Transverse colon (tissue), 4 donors: ENCODE results near the gene RASSF3. TPM values are rescaled to one million over a fixed set of nuclear protein-coding genes. Genes with fewer than 3 reads are reported as not detected.

Experiments
- DNase-seq: peaks from one replicate; pipeline ENCODE4 v3.0.0-alpha.2; 2019
- H3K27ac ChIP-seq, 4 donors: fragments of 200-600 bp; sonication (generic); 2 replicates each; pipeline ENCODE4 v1.5.1; 2016 to 2018; ENCODE audit warnings: inconsistent platforms in 4 of 4
- H3K27me3 ChIP-seq: fragments of 200-600 bp; sonication (generic); 2 replicates; pipeline ENCODE4 v1.5.1; 2017; ENCODE audit warnings: inconsistent platforms
- H3K36me3 ChIP-seq, 4 donors: fragments of 200-600 bp; sonication (generic); 2 replicates each; pipeline ENCODE4 v1.5.1; 2017 to 2019; ENCODE audit warnings: inconsistent platforms in 4 of 4
- H3K4me1 ChIP-seq, 4 donors: fragments of 200-600 bp; sonication (generic); 2 replicates each; pipeline ENCODE4 v1.5.1; 2017 to 2020; ENCODE audit warnings: inconsistent platforms in 4 of 4
- H3K4me3 ChIP-seq, 4 donors: fragments of 200-600 bp; sonication (generic); 1 replicate in 1 of 4; 2 replicates in 3 of 4; pipeline versions ENCODE4 v1.5.1 to v1.6.1; 2017 to 2019; ENCODE audit warnings: inconsistent platforms in 4 of 4
- H3K9me3 ChIP-seq, 2 donors: fragments of 200-600 bp; sonication (generic); 2 replicates each; pipeline ENCODE4 v1.5.1; 2017 to 2019; ENCODE audit warnings: inconsistent platforms in 2 of 2
- EP300 ChIP-seq: sonication (generic); formaldehyde crosslinking; IDR thresholded peaks from one replicate; pipeline ENCODE4 v1.6.1; 2017; ENCODE audit warnings: antibody characterized with exemption, low read depth
- POLR2A ChIP-seq: fragments of 450-650 bp; IDR thresholded peaks from one replicate; pipeline ENCODE4 v1.6.1; 2016; ENCODE audit warnings: antibody characterized with exemption, mild to moderate bottlenecking, moderate library complexity
- POLR2AphosphoS5 ChIP-seq, 3 donors: sonication (generic); formaldehyde crosslinking; IDR thresholded peaks; one replicate each; pipeline ENCODE4 v1.6.1; 2016; ENCODE audit warnings: antibody characterized with exemption in 3 of 3
- WGBS, 2 donors: methylation state at CpG; one replicate each; pipeline ENCODE4 v1.1.5; 2018; ENCODE audit warnings: low coverage in 1 of 2; 5-methylcytosine and 5-hydroxymethylcytosine counted together
- in situ Hi-C, 4 donors: fragments of 200-750 bp; cut with MboI; loops; one replicate each; pipeline versions ENCODE4 v1.15.0 to v1.15.1; 2017; ENCODE audit warnings: low sequenced_read_pairs in 3 of 4, low pct_ligation_motif_present in 1 of 4, low pct_unique_long_range_greater_than_20kb in 1 of 4
- intact Hi-C: fragments of 100-400 bp; cut with DNase I; formaldehyde crosslinking; loops from one replicate; pipeline ENCODE4 v1.15.1; 2023; ENCODE audit warnings: low total_unique reads
- total RNA-seq, 4 donors: library from RNA; depleted of rRNA; stranded (reverse); fragments of >200 nt; gene quantifications; one replicate each; pipeline ENCODE4 v1.1.0, GENCODE V29; 2016
- TF ChIP-seq, protein P1 (sequence below), 5 experiments: fragments of 200-600 bp in 3 of 5; fragments of 450-650 bp in 2 of 5; sonication (generic) in 3 of 5; IDR thresholded peaks; 1 replicate in 2 of 5; 2 replicates in 3 of 5; pipeline ENCODE4 v1.5.1; 2016 to 2017; ENCODE audit warnings: antibody characterized with exemption in 5 of 5, inconsistent platforms in 3 of 5, mild to moderate bottlenecking in 2 of 5, moderate library complexity in 1 of 5

RASSF3 gene
- total RNA-seq, 4 donors from 2014 or later = 41.6 to 83.2 (median 62.5) TPM

DNA sequence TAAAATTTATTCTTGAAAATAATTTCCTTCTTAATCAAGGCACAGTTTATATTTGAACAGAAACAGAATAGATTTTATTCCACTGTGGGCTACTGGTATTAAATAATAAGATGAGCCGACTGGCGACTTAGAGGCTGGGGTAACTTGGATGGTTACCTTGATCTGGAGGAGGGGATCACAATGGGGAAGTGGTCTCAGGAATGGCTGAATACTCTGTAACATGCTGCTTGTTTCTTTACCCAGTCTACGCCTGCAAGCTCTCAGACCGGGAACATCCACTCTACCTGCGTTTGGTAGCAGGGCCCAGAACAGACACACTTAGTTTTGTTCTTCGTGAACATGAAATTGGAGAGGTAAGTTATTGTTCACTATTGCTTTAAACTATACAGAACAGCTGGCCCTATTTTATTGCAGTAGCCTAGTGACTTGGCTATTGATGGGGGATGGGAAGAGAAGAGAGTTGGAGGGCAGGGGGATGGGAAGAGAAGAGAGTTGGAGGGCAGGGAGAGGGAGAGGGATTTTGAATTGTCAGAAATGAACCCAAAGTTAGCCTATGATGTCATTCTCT, 81.0 kb downstream of the RASSF3 start:
- no peaks in the 10 kb centered on the region for H3K27me3 ChIP-seq
- no peaks in the 10 kb centered on the region for H3K9me3 ChIP-seq
- WGBS, 2 donors = 85 to 88% methylated on average over 5 to 6 of the region's 6 CpGs
- no peak for DNase-seq
- in situ Hi-C loops = loop anchor here in 2 of 4 donors (10.0 kb wide), 2 partner anchors 87 to 137 kb away; no protein-coding TSS in a partner anchor
- H3K4me3 ChIP-seq = no peak overlapping the region
- H3K27ac ChIP-seq = peak overlapping the region in 1 of 4 donors; percentile 38
- peaks cover 0 to 13% (median 0%) of the 10 kb centered on the region in 4 donors for H3K36me3 ChIP-seq
- intact Hi-C loops = loop anchor here (5.0 kb wide), 1 partner anchor 79 kb away; the partner anchor contains the start of gene RASSF3
- H3K4me1 ChIP-seq = peaks cover 5 to 52% (median 20%) of the 10 kb centered on the region in 4 donors
- no peak for TF ChIP-seq POLR2AphosphoS5 (IDR thresholded peaks at IDR 0.05)
- TF ChIP-seq EP300 = no peak
- TF ChIP-seq POLR2A = no peak
- TF ChIP-seq, protein P1, sequence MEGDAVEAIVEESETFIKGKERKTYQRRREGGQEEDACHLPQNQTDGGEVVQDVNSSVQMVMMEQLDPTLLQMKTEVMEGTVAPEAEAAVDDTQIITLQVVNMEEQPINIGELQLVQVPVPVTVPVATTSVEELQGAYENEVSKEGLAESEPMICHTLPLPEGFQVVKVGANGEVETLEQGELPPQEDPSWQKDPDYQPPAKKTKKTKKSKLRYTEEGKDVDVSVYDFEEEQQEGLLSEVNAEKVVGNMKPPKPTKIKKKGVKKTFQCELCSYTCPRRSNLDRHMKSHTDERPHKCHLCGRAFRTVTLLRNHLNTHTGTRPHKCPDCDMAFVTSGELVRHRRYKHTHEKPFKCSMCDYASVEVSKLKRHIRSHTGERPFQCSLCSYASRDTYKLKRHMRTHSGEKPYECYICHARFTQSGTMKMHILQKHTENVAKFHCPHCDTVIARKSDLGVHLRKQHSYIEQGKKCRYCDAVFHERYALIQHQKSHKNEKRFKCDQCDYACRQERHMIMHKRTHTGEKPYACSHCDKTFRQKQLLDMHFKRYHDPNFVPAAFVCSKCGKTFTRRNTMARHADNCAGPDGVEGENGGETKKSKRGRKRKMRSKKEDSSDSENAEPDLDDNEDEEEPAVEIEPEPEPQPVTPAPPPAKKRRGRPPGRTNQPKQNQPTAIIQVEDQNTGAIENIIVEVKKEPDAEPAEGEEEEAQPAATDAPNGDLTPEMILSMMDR (IDR thresholded peaks at IDR 0.05) = no peak

DNA sequence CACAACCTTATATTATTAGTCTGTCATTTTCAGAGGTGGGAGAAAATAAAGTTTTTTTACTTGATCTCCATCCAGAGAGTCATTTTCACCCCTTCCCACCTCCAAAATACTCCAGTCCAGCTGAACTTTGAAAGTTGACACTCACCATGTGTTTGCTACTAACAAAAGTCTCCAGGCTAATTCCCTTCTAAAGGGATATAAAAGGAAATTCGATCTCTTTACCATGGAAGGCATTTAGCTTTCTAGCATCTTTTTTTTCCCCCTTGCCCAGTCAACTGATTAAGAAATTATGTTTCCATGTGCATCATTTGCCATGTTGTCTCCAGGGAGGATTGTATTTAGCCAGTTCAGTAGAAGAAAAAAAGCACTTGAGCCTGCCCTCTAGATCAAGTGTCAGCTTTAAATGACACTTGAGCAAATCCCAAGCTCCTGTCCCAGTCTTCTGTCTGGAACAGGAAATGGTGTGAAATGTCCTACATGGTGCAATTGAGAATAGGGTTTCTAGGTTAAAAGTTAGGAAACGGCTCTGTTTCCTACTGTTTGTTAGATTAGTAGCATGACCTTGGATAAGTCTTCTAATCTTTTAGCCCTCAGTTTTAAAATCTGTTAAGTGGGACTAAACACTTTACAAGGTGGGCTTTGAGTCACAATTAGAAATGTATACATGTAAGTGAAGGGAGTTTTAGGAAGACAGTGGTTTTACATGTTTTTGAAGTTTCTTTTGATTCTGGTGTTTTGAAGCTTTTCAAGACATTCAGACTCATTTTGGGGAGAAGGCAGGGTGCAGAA, 81.7 kb downstream of the RASSF3 start:
- TF ChIP-seq POLR2AphosphoS5 (IDR thresholded peaks at IDR 0.05) (no peak), EP300 (no peak), POLR2A (no peak)
- TF ChIP-seq, protein P1 (IDR thresholded peaks at IDR 0.05) = no peak
- Histone ChIP-seq H3K27me3 (no peaks in the 10 kb centered on the region), H3K36me3 (peaks cover 0 to 7% (median 0%) of the 10 kb centered on the region in 4 donors), H3K4me1 (peaks cover 5 to 57% (median 20%) of the 10 kb centered on the region in 4 donors), H3K9me3 (no peaks in the 10 kb centered on the region), H3K27ac (peak overlapping the region in 2 of 4 donors; percentile 12 to 38), H3K4me3 (no peak overlapping the region)
- no peak for DNase-seq
- in situ Hi-C loops = loop anchor here in 2 of 4 donors (10.0 kb wide), 2 partner anchors 87 to 137 kb away; no protein-coding TSS in a partner anchor
- intact Hi-C loops = loop anchor here (5.0 kb wide), 1 partner anchor 80 kb away; the partner anchor contains the start of gene RASSF3
- 14 to 69% methylated on average over 1 to 2 of the region's 2 CpGs for WGBS, 2 donors

DNA sequence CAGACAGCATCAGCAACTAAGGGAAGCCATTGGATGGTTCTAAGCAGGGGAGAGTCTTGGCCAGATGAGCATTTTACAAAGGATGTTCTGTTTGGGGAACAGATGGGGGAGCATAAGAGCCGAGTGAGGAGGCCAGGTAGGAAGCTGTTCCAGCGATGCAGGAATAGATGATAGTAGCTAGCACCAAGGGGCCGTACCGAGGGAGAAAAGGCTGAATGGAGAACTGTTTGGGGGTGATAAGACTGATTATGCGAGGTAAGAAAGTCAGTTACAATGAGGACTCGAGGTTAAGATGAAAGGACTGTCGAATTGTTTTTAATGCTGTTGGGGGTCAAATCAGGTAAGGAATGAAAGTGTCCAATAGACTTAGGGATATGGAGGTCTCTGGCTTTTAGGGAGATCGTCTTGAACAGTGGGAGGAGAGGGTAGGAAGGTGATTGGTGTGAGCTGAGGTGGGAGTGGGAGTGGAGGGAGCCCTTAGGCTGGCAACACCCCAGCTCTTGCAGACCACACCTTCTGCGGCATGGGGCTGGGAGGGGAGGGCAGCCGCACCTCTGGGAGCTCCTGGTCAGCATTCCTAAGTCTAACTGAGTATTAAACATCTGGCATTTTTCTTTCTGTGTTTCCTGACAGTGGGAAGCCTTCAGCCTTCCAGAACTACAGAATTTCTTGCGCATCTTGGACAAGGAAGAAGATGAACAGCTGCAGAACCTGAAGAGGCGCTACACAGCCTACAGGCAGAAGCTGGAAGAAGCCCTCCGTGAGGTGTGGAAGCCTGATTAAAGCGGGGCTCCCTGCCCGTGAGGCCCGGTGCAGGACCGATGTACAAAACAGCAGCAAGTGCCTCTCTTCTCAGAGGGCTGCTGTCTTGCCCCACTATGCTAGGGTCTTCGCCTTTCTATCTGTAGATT, 84.1 kb downstream of the RASSF3 start:
- H3K4me1 ChIP-seq = peaks cover 0 to 54% (median 13%) of the 10 kb centered on the region in 4 donors
- no peak for DNase-seq
- peak overlapping the region in 3 of 4 donors; percentile 31 to 59 (median 51) for H3K27ac ChIP-seq
- no peaks in the 10 kb centered on the region for H3K9me3 ChIP-seq
- in situ Hi-C loops = loop anchor here in 2 of 4 donors (10.0 kb wide), 2 partner anchors 90 to 140 kb away; no protein-coding TSS in a partner anchor
- peaks cover 0 to 5% (median 0%) of the 10 kb centered on the region in 4 donors for H3K36me3 ChIP-seq
- H3K27me3 ChIP-seq = no peaks in the 10 kb centered on the region
- no peak overlapping the region for H3K4me3 ChIP-seq
- TF ChIP-seq, protein P1 (IDR thresholded peaks at IDR 0.05) = peak in 2 of 5 experiments; percentile 18 to 21
- TF ChIP-seq POLR2A = no peak
- WGBS, 2 donors = 77 to 83% methylated on average over 12 to 18 of the region's 18 CpGs
- intact Hi-C loops = loop anchor here (5.0 kb wide), 3 partner anchors 82 to 252 kb away; partner anchors contain the start of gene RASSF3
